Transverse colon (tissue), 4 donors: ENCODE results near the gene ZDHHC19. TPM values are rescaled to one million over a fixed set of nuclear protein-coding genes. Genes with fewer than 3 reads are reported as not detected.
"Not testable (repeated sequence)": the region's sequence is repeated elsewhere in the genome, so short reads cannot be mapped to it uniquely, and the experiment has no call there.

Experiments used
- DNase-seq: peaks from one replicate; pipeline ENCODE4 v3.0.0-alpha.2; 2019
- H3K27ac ChIP-seq, 4 donors: fragments of 200-600 bp; sonication (generic); 2 replicates each; pipeline ENCODE4 v1.5.1; 2016 to 2018; ENCODE audit warnings: inconsistent platforms in 4 of 4
- H3K27me3 ChIP-seq: fragments of 200-600 bp; sonication (generic); 2 replicates; pipeline ENCODE4 v1.5.1; 2017; ENCODE audit warnings: inconsistent platforms
- H3K36me3 ChIP-seq, 4 donors: fragments of 200-600 bp; sonication (generic); 2 replicates each; pipeline ENCODE4 v1.5.1; 2017 to 2019; ENCODE audit warnings: inconsistent platforms in 4 of 4
- H3K4me1 ChIP-seq, 4 donors: fragments of 200-600 bp; sonication (generic); 2 replicates each; pipeline ENCODE4 v1.5.1; 2017 to 2020; ENCODE audit warnings: inconsistent platforms in 4 of 4
- H3K4me3 ChIP-seq, 4 donors: fragments of 200-600 bp; sonication (generic); 1 replicate in 1 of 4; 2 replicates in 3 of 4; pipeline versions ENCODE4 v1.5.1 to v1.6.1; 2017 to 2019; ENCODE audit warnings: inconsistent platforms in 4 of 4
- H3K9me3 ChIP-seq, 2 donors: fragments of 200-600 bp; sonication (generic); 2 replicates each; pipeline ENCODE4 v1.5.1; 2017 to 2019; ENCODE audit warnings: inconsistent platforms in 2 of 2
- CTCF ChIP-seq, 5 experiments: fragments of 200-600 bp in 3 of 5; fragments of 450-650 bp in 2 of 5; sonication (generic) in 3 of 5; IDR thresholded peaks; 1 replicate in 2 of 5; 2 replicates in 3 of 5; pipeline ENCODE4 v1.5.1; 2016 to 2017; ENCODE audit warnings: antibody characterized with exemption in 5 of 5, inconsistent platforms in 3 of 5, mild to moderate bottlenecking in 2 of 5, moderate library complexity in 1 of 5
- EP300 ChIP-seq: sonication (generic); formaldehyde crosslinking; IDR thresholded peaks from one replicate; pipeline ENCODE4 v1.6.1; 2017; ENCODE audit warnings: antibody characterized with exemption, low read depth
- POLR2A ChIP-seq: fragments of 450-650 bp; IDR thresholded peaks from one replicate; pipeline ENCODE4 v1.6.1; 2016; ENCODE audit warnings: antibody characterized with exemption, mild to moderate bottlenecking, moderate library complexity
- POLR2AphosphoS5 ChIP-seq, 3 donors: sonication (generic); formaldehyde crosslinking; IDR thresholded peaks; one replicate each; pipeline ENCODE4 v1.6.1; 2016; ENCODE audit warnings: antibody characterized with exemption in 3 of 3
- WGBS, 2 donors: methylation state at CpG; one replicate each; pipeline ENCODE4 v1.1.5; 2018; ENCODE audit warnings: low coverage in 1 of 2; 5-methylcytosine and 5-hydroxymethylcytosine counted together
- in situ Hi-C, 4 donors: fragments of 200-750 bp; cut with MboI; loops; one replicate each; pipeline versions ENCODE4 v1.15.0 to v1.15.1; 2017; ENCODE audit warnings: low sequenced_read_pairs in 3 of 4, low pct_ligation_motif_present in 1 of 4, low pct_unique_long_range_greater_than_20kb in 1 of 4
- intact Hi-C: fragments of 100-400 bp; cut with DNase I; formaldehyde crosslinking; loops from one replicate; pipeline ENCODE4 v1.15.1; 2023; ENCODE audit warnings: low total_unique reads
- total RNA-seq, 4 donors: library from RNA; depleted of rRNA; stranded (reverse); fragments of >200 nt; gene quantifications; one replicate each; pipeline ENCODE4 v1.1.0, GENCODE V29; 2016

The ZDHHC19 gene
- total RNA-seq, 4 donors from 2014 or later: not detected

GRCh38 chr3:196189566-196190347 lies 21.4 kb downstream of the ZDHHC19 start:
- WGBS, 2 donors: 59 to 84% methylated on average over 9 to 16 of the region's 16 CpGs
- H3K36me3 ChIP-seq: no peaks in the 10 kb centered on the region
- H3K4me3 ChIP-seq: no peak overlapping the region
- H3K27me3 ChIP-seq: no peaks in the 10 kb centered on the region
- H3K4me1 ChIP-seq: peaks cover 19 to 53% (median 28%) of the 10 kb centered on the region in 4 donors
- H3K27ac ChIP-seq: no peak overlapping the region
- no peak for DNase-seq
- intact Hi-C loops: loop anchor here (5.0 kb wide), 1 partner anchor 117 kb away; no protein-coding TSS in a partner anchor
- no peaks in the 10 kb centered on the region for H3K9me3 ChIP-seq
- TF ChIP-seq EP300: no peak
- TF ChIP-seq POLR2AphosphoS5 (IDR thresholded peaks at IDR 0.05): no peak
- TF ChIP-seq CTCF (IDR thresholded peaks at IDR 0.05): no peak
- no peak for TF ChIP-seq POLR2A
- in situ Hi-C loops: loop anchor here in 3 of 4 donors (5.0 to 10.0 kb wide), 2 partner anchors 112 to 115 kb away; no protein-coding TSS in a partner anchor

- WGBS, 2 donors: 0 to 56% methylated on average over 1 to 30 of the region's 31 CpGs
- DNase-seq: peak; percentile 43
- intact Hi-C loops: no loop called here
Measured at GRCh38 chr3:196186651-196187573, 24.3 kb downstream of the ZDHHC19 start.

DNA sequence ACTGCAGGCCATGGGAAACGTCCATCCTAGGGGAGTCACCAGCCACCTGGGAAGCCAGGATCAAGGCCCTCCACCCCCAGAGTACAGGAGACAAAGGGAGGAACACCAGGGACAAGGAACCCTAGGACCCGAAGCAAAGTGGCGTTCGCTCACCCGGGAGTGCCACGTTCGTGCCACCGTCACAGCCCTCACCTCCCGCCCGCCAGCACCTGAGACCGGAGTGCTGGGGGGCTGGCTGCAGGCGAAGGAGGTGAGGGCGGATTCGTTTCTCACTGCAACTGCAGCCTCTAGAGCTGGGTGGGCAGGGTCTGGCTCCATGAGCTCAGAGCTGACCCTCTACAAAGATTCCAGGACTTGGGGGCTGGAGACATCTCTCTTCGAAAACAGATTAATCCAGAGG lies 26.3 kb downstream of the ZDHHC19 start:
- TF ChIP-seq POLR2A (no peak), CTCF (IDR thresholded peaks at IDR 0.05) (no peak), EP300 (no peak), POLR2AphosphoS5 (IDR thresholded peaks at IDR 0.05) (no peak)
- WGBS, 2 donors: 93% methylated on average over 15 of the region's 15 CpGs; no CpG with 5 or more reads in 1 of the 2 donors
- Histone ChIP-seq H3K27ac (peak overlapping the region in 2 of 4 donors; percentile 69 to 72), H3K27me3 (no peaks in the 10 kb centered on the region), H3K4me3 (no peak overlapping the region), H3K9me3 (no peaks in the 10 kb centered on the region), H3K4me1 (peaks cover 10 to 58% (median 20%) of the 10 kb centered on the region in 4 donors), H3K36me3 (no peaks in the 10 kb centered on the region)
- in situ Hi-C loops: loop anchor here in 2 of 4 donors (5.0 kb wide), 1 partner anchor 108 kb away; no protein-coding TSS in a partner anchor
- DNase-seq: no peak
- intact Hi-C loops: no loop called here

More at GRCh38 chr3:196186651-196187573, 24.3 kb downstream of the ZDHHC19 start:
- H3K4me3 ChIP-seq: peak overlapping the region in 1 of 4 donors; percentile 5
- in situ Hi-C loops: loop anchor here in 2 of 4 donors (5.0 kb wide), 1 partner anchor 110 kb away; no protein-coding TSS in a partner anchor
- H3K9me3 ChIP-seq: no peaks in the 10 kb centered on the region
- peaks cover 9 to 52% (median 17%) of the 10 kb centered on the region in 4 donors for H3K4me1 ChIP-seq
- no peaks in the 10 kb centered on the region for H3K36me3 ChIP-seq
- no peaks in the 10 kb centered on the region for H3K27me3 ChIP-seq
- TF ChIP-seq POLR2AphosphoS5 (IDR thresholded peaks at IDR 0.05) (no peak), POLR2A (no peak)
- H3K27ac ChIP-seq: peak overlapping the region in 3 of 4 donors; percentile 4 to 54 (median 24)

DNA sequence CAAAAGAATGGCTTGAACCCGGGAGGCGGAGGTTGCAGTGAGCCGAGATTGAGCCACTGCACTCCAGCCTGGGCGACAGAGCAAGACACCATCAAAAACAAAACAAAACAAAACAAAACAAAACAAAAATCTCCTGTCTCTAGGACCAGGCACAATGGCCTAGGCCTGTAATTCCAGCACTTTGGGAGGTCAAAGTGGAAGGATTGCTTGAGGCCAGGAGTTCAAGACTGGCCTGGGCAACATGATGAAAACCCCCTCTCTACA lies 27.1 kb downstream of the ZDHHC19 start:
- H3K36me3 ChIP-seq, in situ Hi-C loops, DNase-seq, H3K9me3 ChIP-seq, H3K4me3 ChIP-seq, intact Hi-C loops, H3K27me3 ChIP-seq: not testable (repeated sequence)
- Histone ChIP-seq H3K27ac (peak overlapping the region; percentile 69 to 84 (median 77)), H3K4me1 (peaks cover 15 to 60% (median 27%) of the 10 kb centered on the region in 4 donors)
- 74 to 96% methylated on average over 4 of the region's 4 CpGs for WGBS, 2 donors
